T-cell (primary cell): Measurements from ENCODE around the gene SLC35G6. TPM values are rescaled to one million over a fixed set of nuclear protein-coding genes. Genes with fewer than 3 reads are reported as not detected.
A peak's percentile ranks its signal among the peaks of the same experiment; 100 is the strongest.

Source experiments
- ATAC-seq, 4 experiments: fragments of 200-7000 bp in 3 of 4; fragments of 150-1000 bp in 1 of 4; cut with Tn5 transposase; replicated peaks in 1 of 4; 1 replicate in 3 of 4; 2 replicates in 1 of 4; pipeline ENCODE4 v1.10.0; 2021; ENCODE audit warnings: moderate library complexity in 3 of 4, mild to moderate bottlenecking in 2 of 4, moderate number of reproducible peaks in 1 of 4
- CTCF ChIA-PET, 2 donors: fragments of 300-600 bp; sonication (Branson Sonifier 250); formaldehyde crosslinking; loops; one replicate each; lab custom pipeline; 2022; ENCODE audit warnings: antibody characterized with exemption in 2 of 2; lab: Charles Lee
- POLR2A ChIA-PET, 2 donors: fragments of 300-600 bp; sonication (Branson Sonifier 250); formaldehyde crosslinking; loops; one replicate each; lab custom pipeline; 2022; ENCODE audit warnings: antibody characterized with exemption in 2 of 2; lab: Charles Lee
- DNase-seq, 35 experiments: peaks; one replicate each; pipeline versions ENCODE4 v3.0.0 to v3.0.0-alpha.2; 2013 to 2023
- H3K27ac ChIP-seq: one replicate; pipeline ENCODE4 v1.5.1; 2013; ENCODE audit warnings: low read length
- H3K27me3 ChIP-seq, 2 experiments: replicated peaks in 1 of 2; 1 replicate in 1 of 2; 2 replicates in 1 of 2; pipeline versions ENCODE4 v1.6.1 to v1.7.0; 2013; ENCODE audit warnings: low read length in 1 of 2, mixed read lengths in 1 of 2; ENCODE audit not compliant: control insufficient read depth in 2 of 2, insufficient read depth in 2 of 2; ENCODE audit errors: extremely low read depth in 1 of 2
- H3K36me3 ChIP-seq, 2 donors: 1 replicate in 1 of 2; 2 replicates in 1 of 2; pipeline versions ENCODE4 v1.6.1 to v1.7.0; 2013; ENCODE audit warnings: low read length in 1 of 2; ENCODE audit not compliant: control insufficient read depth in 2 of 2, insufficient read depth in 1 of 2; ENCODE audit errors: extremely low read depth in 1 of 2
- H3K4me1 ChIP-seq, 2 experiments: 1 replicate in 1 of 2; 2 replicates in 1 of 2; pipeline versions ENCODE4 v1.6.1 to v1.7.0; 2013; ENCODE audit warnings: low read length in 2 of 2, mixed read lengths in 1 of 2; ENCODE audit not compliant: insufficient read depth in 2 of 2, control insufficient read depth in 1 of 2; ENCODE audit errors: extremely low read depth in 1 of 2
- H3K4me3 ChIP-seq, 2 donors: 1 replicate in 1 of 2; 2 replicates in 1 of 2; pipeline versions ENCODE4 v1.5.1 to v1.7.0; 2013; ENCODE audit warnings: mild to moderate bottlenecking in 2 of 2, low read length in 1 of 2, moderate library complexity in 1 of 2; ENCODE audit not compliant: control insufficient read depth in 1 of 2; ENCODE audit errors: extremely low read depth in 1 of 2
- H3K9me3 ChIP-seq: 2 replicates; pipeline ENCODE4 v1.7.0; 2013
- H3K27ac Mint-ChIP-seq, 2 donors: one replicate each; pipeline ENCODE4 v1.8.0; 2020 to 2021; ENCODE audit warnings: mild to moderate bottlenecking in 2 of 2, mixed read lengths in 2 of 2
- H3K27me3 Mint-ChIP-seq, 2 donors: one replicate each; pipeline ENCODE4 v1.8.0; 2021 to 2022; ENCODE audit warnings: mixed read lengths in 2 of 2
- H3K36me3 Mint-ChIP-seq: one replicate; pipeline ENCODE4 v1.8.0; 2021; ENCODE audit warnings: mixed read lengths
- H3K4me1 Mint-ChIP-seq, 3 donors: one replicate each; pipeline ENCODE4 v1.8.0; 2020 to 2022; ENCODE audit warnings: mixed read lengths in 3 of 3, mild to moderate bottlenecking in 1 of 3
- H3K4me3 Mint-ChIP-seq, 3 donors: one replicate each; pipeline ENCODE4 v1.8.0; 2020 to 2022; ENCODE audit warnings: mild to moderate bottlenecking in 3 of 3, mixed read lengths in 3 of 3, moderate library complexity in 3 of 3
- H3K9me3 Mint-ChIP-seq, 3 donors: one replicate each; pipeline ENCODE4 v1.8.0; 2020 to 2022; ENCODE audit warnings: mixed read lengths in 3 of 3
- WGBS: methylation state at CpG from one replicate; pipeline ENCODE4 v1.1.5; 2013; ENCODE audit warnings: missing lambda C conversion rate; ENCODE audit not compliant: insufficient coverage; 5-methylcytosine and 5-hydroxymethylcytosine counted together
- total RNA-seq, 35 experiments: library from RNA in 6 of 35; stranded (reverse) in 6 of 35; fragments of 120-200 nt in 1 of 35; gene quantifications; one replicate each; pipeline versions ENCODE4 v1.2.1 to v1.2.4 and lab custom pipeline; 2013 to 2026

Gene SLC35G6
- total RNA-seq, 5 donors from 2014 or later (not counting 1 experiment from before 2014, with no cell fraction given) = not detected

DNA sequence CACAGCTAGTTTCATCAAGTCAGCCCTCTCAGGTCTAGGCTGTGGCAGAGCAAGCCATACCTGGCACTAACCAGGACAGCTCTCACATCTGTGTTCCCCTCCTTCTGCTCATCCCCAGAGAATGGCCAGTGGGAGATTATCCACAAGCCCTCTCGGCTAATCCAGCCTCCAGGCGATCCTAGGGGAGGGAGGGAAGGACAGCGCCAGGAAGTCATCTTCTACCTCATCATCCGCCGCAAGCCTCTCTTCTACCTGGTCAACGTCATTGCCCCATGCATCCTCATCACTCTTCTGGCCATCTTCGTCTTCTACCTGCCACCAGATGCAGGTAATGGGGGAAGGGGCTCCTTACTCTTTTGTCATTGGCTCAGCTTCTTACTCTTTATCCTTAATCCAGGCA is 32.8 kb upstream of the SLC35G6 start:
- Histone ChIP-seq H3K4me3 (no peak overlapping the region), H3K9me3 (no peaks in the 10 kb centered on the region), H3K27ac (no peak overlapping the region), H3K36me3 (peaks cover 0 to 2% of the 10 kb centered on the region in 2 donors), H3K4me1 (peaks cover 0 to 24% of the 10 kb centered on the region in 2 experiments), H3K27me3 (peaks cover 2 to 51% of the 10 kb centered on the region in 2 experiments)
- ChIA-PET POLR2A (no interaction called here), CTCF (interaction anchor here in 1 of 2 donors (0.6 kb wide), 2 partner anchors 23 to 168 kb away, joined by 3 read pairs; no protein-coding TSS in a partner anchor)
- Mint-ChIP-seq H3K36me3 (peaks cover 14% of the 10 kb centered on the region), H3K4me3 (no peak overlapping the region), H3K27me3 (peaks cover 22 to 38% of the 10 kb centered on the region in 2 donors), H3K4me1 (peaks cover 20 to 31% (median 27%) of the 10 kb centered on the region in 3 donors), H3K9me3 (peaks cover 0 to 3% (median 0%) of the 10 kb centered on the region in 3 donors), H3K27ac (no peak overlapping the region)
- DNase-seq (no peak), ATAC-seq (no peak)
- no CpG with 5 or more reads among the region's 7 CpGs for WGBS

- Histone ChIP-seq H3K27me3 (no peaks in the 10 kb centered on the region), H3K36me3 (peaks cover 2 to 20% of the 10 kb centered on the region in 2 donors), H3K4me3 (no peak overlapping the region), H3K9me3 (no peaks in the 10 kb centered on the region), H3K27ac (no peak overlapping the region), H3K4me1 (peaks cover 0 to 10% of the 10 kb centered on the region in 2 experiments)
- POLR2A ChIA-PET = interaction anchor here in 1 of 2 donors (0.6 kb wide), 1 partner anchor 35 kb away, joined by 3 read pairs; no protein-coding TSS in a partner anchor
- WGBS = no CpG with 5 or more reads among the region's 3 CpGs
- no peak overlapping the region for H3K4me3 Mint-ChIP-seq
- H3K27ac Mint-ChIP-seq = peak overlapping the region in 1 of 2 donors; percentile 58
- no peaks in the 10 kb centered on the region for H3K27me3 Mint-ChIP-seq
- peaks cover 10 to 22% (median 16%) of the 10 kb centered on the region in 3 donors for H3K4me1 Mint-ChIP-seq
- no peaks in the 10 kb centered on the region for H3K9me3 Mint-ChIP-seq
- DNase-seq (no peak), ATAC-seq (no peak)
- peaks cover 6% of the 10 kb centered on the region for H3K36me3 Mint-ChIP-seq
- CTCF ChIA-PET = interaction anchor here in 1 of 2 donors (0.7 kb wide), 1 partner anchor 16 kb away, joined by 3 read pairs; no protein-coding TSS in a partner anchor
These were observed 21.2 kb upstream of the SLC35G6 start for GRCh38 chr17:7459961-7460545.

DNA sequence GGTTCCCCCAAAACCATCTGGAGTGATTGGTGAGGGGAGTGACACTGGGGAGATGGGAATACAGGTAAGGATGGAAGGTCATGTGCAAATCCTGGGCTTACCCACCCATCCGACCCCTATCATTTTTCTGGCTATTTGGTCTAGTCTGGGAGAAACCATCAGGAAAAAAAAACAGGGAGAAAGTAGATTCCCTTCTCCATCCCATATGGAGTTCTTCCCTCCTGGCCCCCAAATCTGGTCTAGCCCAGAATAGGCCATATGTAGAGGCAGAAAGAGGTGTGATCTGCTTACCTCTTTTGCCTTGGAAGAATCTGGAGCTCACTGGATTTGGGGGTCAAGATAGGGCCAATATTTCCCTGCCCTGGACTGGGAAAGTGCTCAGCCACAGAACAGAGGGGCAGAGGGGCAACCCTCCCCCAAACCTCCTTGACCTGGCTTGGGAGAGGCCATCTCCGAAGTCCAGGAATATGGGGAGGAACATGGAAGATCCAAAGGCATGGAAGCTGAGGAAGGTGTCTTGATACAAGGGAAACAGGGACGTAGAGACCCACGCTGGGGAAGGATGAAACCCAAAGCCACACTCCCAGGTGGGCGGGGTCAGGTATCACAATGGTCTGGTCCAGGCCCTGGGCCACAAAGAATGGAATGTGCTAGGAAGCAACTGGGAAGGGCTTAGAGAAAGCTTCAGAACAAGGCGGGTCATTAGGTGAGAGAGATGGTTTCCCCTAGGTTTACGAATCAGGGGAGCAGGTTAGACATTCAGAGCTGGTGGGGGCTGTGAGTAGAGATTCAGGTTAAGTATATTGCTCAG is 20.2 kb upstream of the SLC35G6 start:
- ChIA-PET CTCF (interaction anchor here in 1 of 2 donors (0.7 kb wide), 1 partner anchor 15 kb away, joined by 3 read pairs; no protein-coding TSS in a partner anchor), POLR2A (interaction anchor here in 1 of 2 donors (0.6 kb wide), 1 partner anchor 34 kb away, joined by 3 read pairs; no protein-coding TSS in a partner anchor)
- Histone ChIP-seq H3K4me3 (no peak overlapping the region), H3K27ac (no peak overlapping the region), H3K9me3 (no peaks in the 10 kb centered on the region), H3K4me1 (peaks cover 0 to 8% of the 10 kb centered on the region in 2 experiments), H3K36me3 (peaks cover 2 to 30% of the 10 kb centered on the region in 2 donors), H3K27me3 (no peaks in the 10 kb centered on the region)
- Mint-ChIP-seq H3K36me3 (peaks cover 8% of the 10 kb centered on the region), H3K9me3 (no peaks in the 10 kb centered on the region), H3K4me3 (no peak overlapping the region), H3K27ac (no peak overlapping the region), H3K27me3 (no peaks in the 10 kb centered on the region), H3K4me1 (peaks cover 7 to 18% (median 11%) of the 10 kb centered on the region in 3 donors)
- WGBS = 91% methylated on average over 5 of the region's 7 CpGs
- ATAC-seq (no peak), DNase-seq (no peak)

DNA sequence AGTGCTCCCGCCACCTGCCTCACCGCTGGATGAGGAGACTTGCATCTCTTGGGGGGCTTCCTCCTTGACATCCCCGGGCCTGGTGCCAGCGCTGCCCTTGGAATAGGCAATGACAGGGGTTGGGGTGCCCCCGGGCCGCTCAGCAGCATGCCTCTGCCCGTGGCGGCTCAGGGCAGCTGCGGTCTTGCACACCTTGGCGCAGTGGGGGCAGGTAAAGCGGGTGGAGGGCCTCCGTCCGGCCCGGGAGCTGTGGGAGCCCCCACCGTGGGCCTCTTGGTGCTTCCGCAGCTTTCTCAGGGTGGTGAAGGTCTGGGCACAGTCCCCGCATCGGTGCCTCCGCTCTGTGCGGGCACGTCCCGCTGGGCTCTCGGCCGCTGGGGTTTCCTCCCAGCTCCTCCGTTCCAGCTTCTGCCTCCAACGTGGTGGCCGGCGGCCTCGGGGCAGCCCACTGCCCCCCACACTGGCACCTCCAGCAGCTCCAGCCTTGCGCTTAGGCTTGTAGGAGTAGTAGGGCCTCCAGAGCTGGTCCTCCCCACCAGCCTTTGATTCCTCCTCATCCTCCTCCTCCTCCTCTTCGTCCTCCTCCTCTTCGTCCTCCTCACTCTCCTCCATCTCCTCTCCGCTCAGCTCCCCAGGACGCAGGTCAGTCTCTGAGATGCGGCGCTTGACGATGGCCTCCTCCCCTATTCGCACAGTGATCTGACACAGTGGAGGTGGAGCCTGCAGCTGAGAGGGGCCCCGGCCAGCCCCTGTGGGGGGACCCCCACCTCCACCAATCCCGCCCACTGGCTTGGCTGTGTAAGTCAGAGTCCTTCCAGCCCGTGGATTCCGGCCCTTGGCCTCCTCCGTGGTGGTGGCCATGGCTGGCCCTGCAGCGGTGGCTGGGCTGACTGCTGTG is 18.5 kb upstream of the SLC35G6 start:
- peaks cover 8 to 45% of the 10 kb centered on the region in 2 donors for H3K36me3 ChIP-seq
- DNase-seq = no peak
- no peaks in the 10 kb centered on the region for H3K9me3 Mint-ChIP-seq
- peaks cover 6 to 9% of the 10 kb centered on the region in 2 experiments for H3K4me1 ChIP-seq
- CTCF ChIA-PET = interaction anchor here in 1 of 2 donors (0.6 kb wide), 1 partner anchor 107 kb away, joined by 3 read pairs; no protein-coding TSS in a partner anchor
- H3K4me3 ChIP-seq = no peak overlapping the region
- H3K4me1 Mint-ChIP-seq = peaks cover 6 to 13% (median 8%) of the 10 kb centered on the region in 3 donors
- H3K27ac Mint-ChIP-seq = no peak overlapping the region
- peak in 1 of 4 experiments; percentile 22 for ATAC-seq
- H3K27ac ChIP-seq = no peak overlapping the region
- H3K9me3 ChIP-seq = no peaks in the 10 kb centered on the region
- POLR2A ChIA-PET = interaction anchor here in 1 of 2 donors (0.6 kb wide), 1 partner anchor 17 kb away, joined by 4 read pairs; the partner anchor contains the start of gene ZBTB4
- H3K4me3 Mint-ChIP-seq = no peak overlapping the region
- no peaks in the 10 kb centered on the region for H3K27me3 Mint-ChIP-seq
- WGBS = 94% methylated on average over 31 of the region's 44 CpGs
- H3K27me3 ChIP-seq = no peaks in the 10 kb centered on the region
- H3K36me3 Mint-ChIP-seq = peaks cover 15% of the 10 kb centered on the region

DNA sequence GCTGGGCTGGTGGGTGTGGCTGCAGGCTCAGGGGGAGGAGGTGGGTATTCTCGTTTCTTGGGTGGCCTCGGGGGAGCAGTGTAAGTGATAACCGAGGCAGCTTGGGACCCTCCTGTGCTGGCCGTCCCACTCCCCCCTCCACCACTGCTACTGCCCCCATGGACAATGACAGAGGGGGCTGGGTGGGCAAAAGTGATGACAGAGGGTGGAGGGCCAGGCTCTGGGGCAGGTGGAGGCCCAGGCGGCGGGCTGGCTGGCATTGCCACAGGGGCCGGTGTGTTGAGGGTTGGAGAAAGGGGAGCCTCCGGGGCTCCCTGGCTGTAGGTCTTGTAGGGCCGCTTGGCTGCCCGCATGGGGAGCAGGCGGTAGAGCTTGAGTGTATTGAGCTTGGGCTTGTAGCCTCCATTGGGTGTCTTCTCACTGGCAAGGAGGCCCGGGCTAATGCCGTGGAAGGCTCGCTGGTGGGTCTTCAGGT is 17.8 kb upstream of the SLC35G6 start:
- no peaks in the 10 kb centered on the region for H3K9me3 Mint-ChIP-seq
- WGBS = 100% methylated on average over 6 of the region's 14 CpGs
- Histone ChIP-seq H3K4me3 (no peak overlapping the region), H3K27ac (no peak overlapping the region), H3K9me3 (no peaks in the 10 kb centered on the region), H3K27me3 (no peaks in the 10 kb centered on the region), H3K4me1 (peaks cover 6 to 14% of the 10 kb centered on the region in 2 experiments), H3K36me3 (peaks cover 8 to 48% of the 10 kb centered on the region in 2 donors)
- CTCF ChIA-PET = no interaction called here
- H3K27me3 Mint-ChIP-seq = no peaks in the 10 kb centered on the region
- POLR2A ChIA-PET = no interaction called here
- peaks cover 15% of the 10 kb centered on the region for H3K36me3 Mint-ChIP-seq
- peaks cover 8 to 14% (median 10%) of the 10 kb centered on the region in 3 donors for H3K4me1 Mint-ChIP-seq
- ATAC-seq = peak in 1 of 4 experiments; percentile 14
- no peak overlapping the region for H3K4me3 Mint-ChIP-seq
- H3K27ac Mint-ChIP-seq = no peak overlapping the region
- DNase-seq = no peak
